Measurements from ENCODE around the gene GON4L.
A peak's percentile ranks its signal among the peaks of the same experiment; 100 is the strongest.

Gene GON4L

GRCh38 chr1:155833665-155834295 is 23.2 kb downstream of the GON4L start (continued):
- TF ChIP-seq ZNF518A (tag by site-specific recombination; conservative IDR thresholded peaks at IDR 0.05; ENCODE audit: low read depth) (no peak), INSM2 (tag by site-specific recombination; IDR thresholded peaks at IDR 0.05) (no peak)

GRCh38 chr1:155831279-155831976 is 25.6 kb downstream of the GON4L start:
- Histone ChIP-seq H3K9me3 (ENCODE audit: control insufficient read depth, insufficient read depth, low read depth, low read length) (no peaks in the 10 kb centered on the region), H3K4me1 (ENCODE audit: control insufficient read depth, insufficient read depth, low read length) (no peaks in the 10 kb centered on the region), H3K27ac (ENCODE audit: extremely low read depth, low read depth, low read length) (no peak overlapping the region), H3K36me3 (ENCODE audit: control insufficient read depth in 2 of 2, insufficient read depth in 1 of 2, low read length in 2 of 2) (peaks cover 5 to 12% of the 10 kb centered on the region in 2 experiments), H3K4me3 (ENCODE audit: low read depth, low read length) (no peak overlapping the region)
- POLR2A ChIA-PET, result interaction anchor here (0.6 to 0.7 kb wide), 2 partner anchors 72 to 233 kb away, joined by 4 to 7 read pairs; no protein-coding TSS in a partner anchor
- CTCF ChIA-PET, result interaction anchor here (0.6 kb wide), 1 partner anchor 84 kb away, joined by 3 read pairs; no protein-coding TSS in a partner anchor
- TF ChIP-seq ZNF571 (tag by site-specific recombination; IDR thresholded peaks at IDR 0.05), result no peak
- TF ChIP-seq ZNF555 (tag by site-specific recombination; conservative IDR thresholded peaks at IDR 0.05), result peak; percentile 66
- no peak for TF ChIP-seq FEZF1 (tag by site-specific recombination; IDR thresholded peaks at IDR 0.05)
- no peak for TF ChIP-seq ZNF121 (tag by site-specific recombination; IDR thresholded peaks at IDR 0.05)
- TF ChIP-seq ZNF701 (tag by site-specific recombination; IDR thresholded peaks at IDR 0.05), result no peak
- peak; percentile 60; the same call in 1 of the 2 replicates for TF ChIP-seq REST (tag by site-specific recombination; IDR thresholded peaks at IDR 0.05)
- TF ChIP-seq BCL11B (tag by site-specific recombination; IDR thresholded peaks at IDR 0.05; ENCODE audit: low read depth), result no peak
- peak; percentile 91 for TF ChIP-seq ZNF518A (tag by site-specific recombination; conservative IDR thresholded peaks at IDR 0.05; ENCODE audit: low read depth)
- no peak for TF ChIP-seq ZNF837 (tag by site-specific recombination; IDR thresholded peaks at IDR 0.05)
- TF ChIP-seq ZNF510 (tag by site-specific recombination; IDR thresholded peaks at IDR 0.05; ENCODE audit: insufficient replicate concordance), result peak; percentile 54
- TF ChIP-seq GFI1B (tag by site-specific recombination; IDR thresholded peaks at IDR 0.05), result 0 out of 2 replicates have a peak, but pooled peaks have one; percentile 34
- TF ChIP-seq ZNF629 (tag by site-specific recombination; IDR thresholded peaks at IDR 0.05), result peak; percentile 33; the same call in 1 of the 2 replicates
- TF ChIP-seq ZNF654 (tag by site-specific recombination; IDR thresholded peaks at IDR 0.05; ENCODE audit: low read depth), result peak; percentile 35; the same call in 1 of the 2 replicates
- peak; percentile 66; the same call in 1 of the 2 replicates for TF ChIP-seq ZNF433 (tag by site-specific recombination; IDR thresholded peaks at IDR 0.05; ENCODE audit: low read depth)
- TF ChIP-seq ZBTB21 (tag by site-specific recombination; IDR thresholded peaks at IDR 0.05), result peak; percentile 32; the same call in 1 of the 2 replicates
- no peak for TF ChIP-seq HOXC10 (CRISPR knock-in tag; IDR thresholded peaks at IDR 0.05)

Data from HEK293 (cell line).